B cell (primary cell): ENCODE results near the gene PDE4B. TPM values are rescaled to one million over a fixed set of nuclear protein-coding genes. Genes with fewer than 3 reads are reported as not detected.

Experiments
- ATAC-seq: fragments of 200-7000 bp; cut with Tn5 transposase; one replicate; pipeline ENCODE4 v1.10.0; 2021; ENCODE audit warnings: low read depth, mild to moderate bottlenecking, moderate number of reproducible peaks, moderate library complexity
- CTCF ChIA-PET: fragments of 350-600 bp; sonication (Branson Sonifier 250); formaldehyde crosslinking; loops from one replicate; lab custom pipeline; 2021; ENCODE audit warnings: antibody characterized with exemption, inconsistent platforms; lab: Charles Lee
- POLR2A ChIA-PET: fragments of 350-600 bp; sonication (Branson Sonifier 250); formaldehyde crosslinking; loops from one replicate; lab custom pipeline; 2021; ENCODE audit warnings: antibody characterized with exemption; lab: Charles Lee
- DNase-seq: peaks from one replicate; pipeline ENCODE4 v3.0.0; 2013
- H2AFZ ChIP-seq: 2 replicates; pipeline ENCODE4 v1.6.1; 2012; ENCODE audit warnings: mild to moderate bottlenecking, low read depth, low read length; ENCODE audit not compliant: insufficient read depth, poor library complexity, severe bottlenecking
- H3K27ac ChIP-seq, 2 donors: 1 replicate in 1 of 2; 2 replicates in 1 of 2; pipeline ENCODE4 v1.5.1; 2012 to 2013; ENCODE audit warnings: low read length in 2 of 2, mild to moderate bottlenecking in 2 of 2, moderate library complexity in 1 of 2
- H3K27me3 ChIP-seq, 4 experiments: fragments of 200-600 bp in 1 of 4; sonication (generic) in 1 of 4; replicated peaks in 1 of 4; 1 replicate in 2 of 4; 2 replicates in 2 of 4; pipeline versions ENCODE4 v1.6.1 to v1.7.0; 2013 to 2016; ENCODE audit warnings: low read length in 3 of 4, mild to moderate bottlenecking in 2 of 4, mixed read lengths in 1 of 4, moderate library complexity in 1 of 4; ENCODE audit not compliant: insufficient read depth in 4 of 4, control insufficient read depth in 3 of 4; ENCODE audit errors: control extremely low read depth in 1 of 4
- H3K36me3 ChIP-seq, 2 experiments: replicated peaks in 1 of 2; 1 replicate in 1 of 2; 2 replicates in 1 of 2; pipeline versions ENCODE4 v1.6.1 to v1.7.1; 2013; ENCODE audit warnings: low read length in 1 of 2; ENCODE audit not compliant: insufficient read depth in 2 of 2, control insufficient read depth in 1 of 2; ENCODE audit errors: control extremely low read depth in 1 of 2, extremely low read depth in 1 of 2
- H3K4me1 ChIP-seq, 2 donors: fragments of 200-600 bp in 1 of 2; sonication (generic) in 1 of 2; 1 replicate in 1 of 2; 2 replicates in 1 of 2; pipeline versions ENCODE4 v1.5.1 to v1.6.1; 2013 to 2017; ENCODE audit warnings: low read length in 2 of 2; ENCODE audit not compliant: control insufficient read depth in 2 of 2, insufficient read depth in 2 of 2
- H3K4me2 ChIP-seq: replicated peaks from 2 replicates; pipeline ENCODE3; 2012; ENCODE audit warnings: mild to moderate bottlenecking, low read depth, low read length; ENCODE audit not compliant: poor library complexity, severe bottlenecking
- H3K4me3 ChIP-seq, 5 experiments: fragments of 200-600 bp in 1 of 5; sonication (generic) in 1 of 5; 1 replicate in 3 of 5; 2 replicates in 2 of 5; pipeline versions ENCODE4 v1.5.1 to v1.7.0; 2011 to 2016; ENCODE audit warnings: low read length in 4 of 5, mild to moderate bottlenecking in 4 of 5, low read depth in 2 of 5, control low read depth in 1 of 5, moderate library complexity in 1 of 5; ENCODE audit not compliant: insufficient read depth in 1 of 5; ENCODE audit errors: control extremely low read depth in 1 of 5, extremely low read depth in 1 of 5
- H3K79me2 ChIP-seq: fragments of 200-600 bp; sonication (generic); one replicate; pipeline ENCODE4 v1.6.0; 2016; ENCODE audit warnings: low read length; ENCODE audit not compliant: control insufficient read depth, insufficient read depth
- H3K9ac ChIP-seq: fragments of 200-600 bp; sonication (generic); 2 replicates; pipeline ENCODE4 v1.6.1; 2017; ENCODE audit warnings: mild to moderate bottlenecking, low read length, moderate library complexity
- H3K9me3 ChIP-seq, 3 donors: one replicate each; pipeline versions ENCODE4 v1.6.1 to v1.7.1; 2013; ENCODE audit warnings: low read length in 2 of 3; ENCODE audit not compliant: control insufficient read depth in 2 of 3, insufficient read depth in 1 of 3; ENCODE audit errors: control extremely low read depth in 1 of 3
- H4K20me1 ChIP-seq: 2 replicates; pipeline ENCODE4 v1.6.0; 2012; ENCODE audit warnings: mild to moderate bottlenecking, low read length; ENCODE audit not compliant: insufficient read depth, control insufficient read depth, poor library complexity, severe bottlenecking
- H3K27ac Mint-ChIP-seq: one replicate; pipeline ENCODE4 v1.8.0; 2021; ENCODE audit warnings: mixed read lengths
- H3K27me3 Mint-ChIP-seq: one replicate; pipeline ENCODE4 v1.8.0; 2021; ENCODE audit warnings: mixed read lengths
- H3K4me1 Mint-ChIP-seq: one replicate; pipeline ENCODE4 v1.8.0; 2021; ENCODE audit warnings: mixed read lengths
- H3K4me3 Mint-ChIP-seq: one replicate; pipeline ENCODE4 v1.8.0; 2021; ENCODE audit warnings: mixed read lengths
- H3K9me3 Mint-ChIP-seq: one replicate; pipeline ENCODE4 v1.8.0; 2022; ENCODE audit warnings: mixed read lengths; ENCODE audit not compliant: insufficient read depth
- CTCF ChIP-seq: fragments of 200-600 bp; IDR thresholded peaks from one replicate; pipeline ENCODE4 v1.8.0; 2022; ENCODE audit warnings: antibody characterized with exemption, mild to moderate bottlenecking
- EZH2 ChIP-seq: IDR thresholded peaks from 2 replicates; pipeline ENCODE4 v1.6.1; 2012; ENCODE audit warnings: borderline replicate concordance, low read depth, mild to moderate bottlenecking, moderate library complexity, low read length; ENCODE audit not compliant: insufficient read depth, poor library complexity, severe bottlenecking
- WGBS: methylation state at CpG from one replicate; pipeline ENCODE4 v1.1.5; 2013; ENCODE audit warnings: missing lambda C conversion rate; ENCODE audit not compliant: insufficient coverage; 5-methylcytosine and 5-hydroxymethylcytosine counted together
- intact Hi-C: fragments of 100-400 bp; cut with micrococcal nuclease; formaldehyde crosslinking; loops from one replicate; pipeline ENCODE4 v1.10.0; 2022
- polyA plus RNA-seq: library from polyadenylated mRNA; depleted of rRNA; stranded (reverse); fragments of >200 nt; gene quantifications from 2 replicates; pipeline ENCODE4 v1.2.3, GENCODE V29; 2012
- total RNA-seq, 2 donors: library from RNA; stranded (reverse); fragments of 120-200 nt in 1 of 2; gene quantifications; 1 replicate in 1 of 2; 2 replicates in 1 of 2; pipeline versions ENCODE4 v1.2.3 to v1.2.4, GENCODE V29; 2013 to 2022

Gene PDE4B
- total and polyA plus RNA-seq, 2 donors (not counting 1 experiment from before 2014, with no cell fraction given) = 63.7 to 242 TPM

GRCh38 chr1:65952696-65953095 is 160.0 kb downstream of the PDE4B start:
- Mint-ChIP-seq H3K4me3 (no peak overlapping the region), H3K27ac (no peak overlapping the region), H3K27me3 (peaks cover 8% of the 10 kb centered on the region), H3K9me3 (no peaks in the 10 kb centered on the region), H3K4me1 (no peaks in the 10 kb centered on the region)
- DNase-seq = no peak
- Histone ChIP-seq H3K4me3 (no peak overlapping the region), H4K20me1 (no peaks in the 10 kb centered on the region), H3K27me3 (no peaks in the 10 kb centered on the region), H3K27ac (no peak overlapping the region), H3K9me3 (no peaks in the 10 kb centered on the region), H3K9ac (no peak overlapping the region), H3K4me1 (no peaks in the 10 kb centered on the region), H3K4me2 (no peak overlapping the region), H2AFZ (no peak overlapping the region), H3K79me2 (no peaks in the 10 kb centered on the region), H3K36me3 (no peaks in the 10 kb centered on the region)
- POLR2A ChIA-PET = no interaction called here
- TF ChIP-seq CTCF (no peak), EZH2 (no peak)
- no CpG with 5 or more reads among the region's 3 CpGs for WGBS
- intact Hi-C loops = loop anchor here (10.0 kb wide), 1 partner anchor 422 kb away; no protein-coding TSS in a partner anchor
- CTCF ChIA-PET = interaction anchor here (1.8 to 3.1 kb wide), 3 partner anchors 9 to 494 kb away, joined by 9 to 16 read pairs (median 11); no protein-coding TSS in a partner anchor
- no peak for ATAC-seq

- no peak overlapping the region for H3K4me2 ChIP-seq
- ChIA-PET POLR2A (no interaction called here), CTCF (interaction anchor here (1.4 to 3.1 kb wide), 4 partner anchors 8 to 494 kb away, joined by 4 to 16 read pairs (median 10); no protein-coding TSS in a partner anchor)
- WGBS = 50% methylated on average over 1 of the region's 1 CpG
- ATAC-seq = no peak
- no peaks in the 10 kb centered on the region for H3K36me3 ChIP-seq
- intact Hi-C loops = loop anchor here (10.0 kb wide), 1 partner anchor 422 kb away; no protein-coding TSS in a partner anchor
- no peak overlapping the region for H2AFZ ChIP-seq
- Mint-ChIP-seq H3K4me3 (no peak overlapping the region), H3K27ac (no peak overlapping the region), H3K9me3 (no peaks in the 10 kb centered on the region), H3K4me1 (no peaks in the 10 kb centered on the region), H3K27me3 (peaks cover 8% of the 10 kb centered on the region)
- no peaks in the 10 kb centered on the region for H3K79me2 ChIP-seq
- H4K20me1 ChIP-seq = no peaks in the 10 kb centered on the region
- no peaks in the 10 kb centered on the region for H3K4me1 ChIP-seq
- H3K27me3 ChIP-seq = no peaks in the 10 kb centered on the region
- no peak overlapping the region for H3K4me3 ChIP-seq
- no peak for TF ChIP-seq CTCF
- no peak for TF ChIP-seq EZH2
- no peaks in the 10 kb centered on the region for H3K9me3 ChIP-seq
- no peak overlapping the region for H3K9ac ChIP-seq
- H3K27ac ChIP-seq = no peak overlapping the region
- DNase-seq = no peak
Measured at GRCh38 chr1:65953170-65953569, 160.5 kb downstream of the PDE4B start.
